Esophagus muscularis mucosa (tissue), 4 donors: ENCODE data around the gene SMAD1. TPM values are rescaled to one million over a fixed set of nuclear protein-coding genes. Genes with fewer than 3 reads are reported as not detected.

ENCODE experiments used
- DNase-seq: peaks from one replicate; pipeline ENCODE4 v3.0.0-alpha.2; 2017; ENCODE audit errors: extremely low spot score
- H3K27ac ChIP-seq, 4 donors: fragments of 200-600 bp; sonication (generic); replicated peaks in 1 of 4; 1 replicate in 3 of 4; 2 replicates in 1 of 4; pipeline ENCODE4 v1.5.1; 2016 to 2019; ENCODE audit warnings: mild to moderate bottlenecking in 1 of 4
- H3K27me3 ChIP-seq, 4 donors: fragments of 200-600 bp; sonication (generic); one replicate each; pipeline versions ENCODE4 v1.5.1 to v1.6.0; 2016 to 2019
- H3K36me3 ChIP-seq, 4 donors: fragments of 200-600 bp; sonication (generic); one replicate each; pipeline ENCODE4 v1.5.1; 2016 to 2019
- H3K4me1 ChIP-seq, 4 donors: fragments of 200-600 bp; sonication (generic); one replicate each; pipeline ENCODE4 v1.5.1; 2016 to 2019
- H3K4me3 ChIP-seq, 4 donors: fragments of 200-600 bp; sonication (generic); 1 replicate in 2 of 4; 2 replicates in 2 of 4; pipeline ENCODE4 v1.5.1; 2016 to 2019; ENCODE audit warnings: mild to moderate bottlenecking in 4 of 4, moderate library complexity in 1 of 4
- H3K9me3 ChIP-seq, 4 donors: fragments of 200-600 bp; sonication (generic); 1 replicate in 3 of 4; 2 replicates in 1 of 4; pipeline ENCODE4 v1.5.1; 2016 to 2019
- EP300 ChIP-seq: sonication (generic); formaldehyde crosslinking; IDR thresholded peaks from one replicate; pipeline ENCODE4 v1.6.1; 2017; ENCODE audit warnings: antibody characterized with exemption
- POLR2A ChIP-seq: fragments of 450-650 bp; IDR thresholded peaks from one replicate; pipeline ENCODE4 v1.6.1; 2017; ENCODE audit warnings: antibody characterized with exemption, moderate library complexity, mild to moderate bottlenecking, low read depth
- POLR2AphosphoS5 ChIP-seq, 2 donors: sonication (generic); formaldehyde crosslinking; IDR thresholded peaks; one replicate each; pipeline ENCODE4 v1.6.1; 2017; ENCODE audit warnings: antibody characterized with exemption in 2 of 2
- WGBS: methylation state at CpG from one replicate; pipeline ENCODE4 v1.1.5; 2018; 5-methylcytosine and 5-hydroxymethylcytosine counted together
- intact Hi-C: fragments of 100-400 bp; cut with DNase I; formaldehyde crosslinking; loops from one replicate; pipeline ENCODE4 v1.15.1; 2023
- total RNA-seq, 4 donors: library from RNA; depleted of rRNA; stranded (reverse); fragments of >200 nt; gene quantifications; one replicate each; pipeline versions ENCODE4 v1.1.0 to v1.2.1, GENCODE V29; 2016
- TF ChIP-seq, protein P1 (sequence below), 3 experiments: fragments of 200-600 bp in 2 of 3; fragments of 450-650 bp in 1 of 3; sonication (generic) in 2 of 3; IDR thresholded peaks; one replicate each; pipeline ENCODE4 v1.5.1; 2017 to 2019; ENCODE audit warnings: antibody characterized with exemption in 3 of 3, mild to moderate bottlenecking in 2 of 3, moderate library complexity in 1 of 3

SMAD1 gene
- total RNA-seq, 4 donors from 2014 or later: 19.5 to 34.3 (median 29.2) TPM

DNA sequence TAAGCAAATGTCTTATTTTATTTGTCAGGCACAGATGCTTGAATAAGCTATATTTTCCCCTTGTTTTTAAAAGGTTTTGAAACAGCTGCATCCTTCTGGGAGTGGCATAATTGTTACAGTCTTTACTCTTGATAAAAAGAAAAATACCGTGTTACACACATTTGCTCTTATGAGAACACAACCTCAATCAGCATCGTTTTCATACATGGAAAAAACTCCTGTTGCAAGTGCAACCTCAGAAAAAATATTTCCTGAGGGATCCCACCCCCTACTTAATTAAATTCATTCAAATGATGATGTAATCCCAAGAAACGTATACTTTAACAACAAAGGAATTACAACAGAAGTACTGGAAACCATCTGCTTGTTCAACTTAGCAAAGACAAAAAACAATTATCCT lies 58.6 kb downstream of the SMAD1 start:
- no peak overlapping the region for H3K4me3 ChIP-seq
- peaks cover 4 to 49% (median 29%) of the 10 kb centered on the region in 4 donors for H3K4me1 ChIP-seq
- no peak overlapping the region for H3K27ac ChIP-seq
- DNase-seq: no peak
- H3K9me3 ChIP-seq: no peaks in the 10 kb centered on the region
- no peaks in the 10 kb centered on the region for H3K27me3 ChIP-seq
- intact Hi-C loops: no loop called here
- H3K36me3 ChIP-seq: peaks cover 0 to 19% (median 7%) of the 10 kb centered on the region in 4 donors
- TF ChIP-seq POLR2A (no peak), EP300 (no peak), POLR2AphosphoS5 (IDR thresholded peaks at IDR 0.05) (no peak)
- TF ChIP-seq, protein P1, sequence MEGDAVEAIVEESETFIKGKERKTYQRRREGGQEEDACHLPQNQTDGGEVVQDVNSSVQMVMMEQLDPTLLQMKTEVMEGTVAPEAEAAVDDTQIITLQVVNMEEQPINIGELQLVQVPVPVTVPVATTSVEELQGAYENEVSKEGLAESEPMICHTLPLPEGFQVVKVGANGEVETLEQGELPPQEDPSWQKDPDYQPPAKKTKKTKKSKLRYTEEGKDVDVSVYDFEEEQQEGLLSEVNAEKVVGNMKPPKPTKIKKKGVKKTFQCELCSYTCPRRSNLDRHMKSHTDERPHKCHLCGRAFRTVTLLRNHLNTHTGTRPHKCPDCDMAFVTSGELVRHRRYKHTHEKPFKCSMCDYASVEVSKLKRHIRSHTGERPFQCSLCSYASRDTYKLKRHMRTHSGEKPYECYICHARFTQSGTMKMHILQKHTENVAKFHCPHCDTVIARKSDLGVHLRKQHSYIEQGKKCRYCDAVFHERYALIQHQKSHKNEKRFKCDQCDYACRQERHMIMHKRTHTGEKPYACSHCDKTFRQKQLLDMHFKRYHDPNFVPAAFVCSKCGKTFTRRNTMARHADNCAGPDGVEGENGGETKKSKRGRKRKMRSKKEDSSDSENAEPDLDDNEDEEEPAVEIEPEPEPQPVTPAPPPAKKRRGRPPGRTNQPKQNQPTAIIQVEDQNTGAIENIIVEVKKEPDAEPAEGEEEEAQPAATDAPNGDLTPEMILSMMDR (IDR thresholded peaks at IDR 0.05): no peak
- WGBS: 42% methylated on average over 3 of the region's 3 CpGs

DNA sequence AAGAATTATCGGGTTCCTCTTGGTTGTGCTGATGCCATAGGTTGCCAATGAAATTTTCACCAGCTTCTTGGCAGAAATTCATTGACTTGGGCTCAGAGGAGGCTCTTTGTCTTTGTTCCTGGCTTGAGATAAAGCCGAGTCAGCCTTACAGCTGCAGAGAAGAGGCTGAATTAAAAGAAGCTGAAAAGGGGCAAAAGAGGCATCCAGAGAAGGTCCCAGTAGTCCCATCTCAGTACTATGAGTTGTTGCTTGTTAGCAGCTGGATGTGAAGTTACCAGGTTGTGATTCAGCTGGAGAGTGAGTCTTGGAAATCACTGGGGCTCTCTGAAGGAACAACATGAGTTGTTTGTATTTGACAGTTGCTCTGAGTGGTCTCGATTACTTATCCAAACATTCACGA lies 59.7 kb downstream of the SMAD1 start:
- TF ChIP-seq POLR2A: no peak
- no peak for TF ChIP-seq EP300
- TF ChIP-seq, protein P1 (IDR thresholded peaks at IDR 0.05): no peak
- no peak for TF ChIP-seq POLR2AphosphoS5 (IDR thresholded peaks at IDR 0.05)

DNA sequence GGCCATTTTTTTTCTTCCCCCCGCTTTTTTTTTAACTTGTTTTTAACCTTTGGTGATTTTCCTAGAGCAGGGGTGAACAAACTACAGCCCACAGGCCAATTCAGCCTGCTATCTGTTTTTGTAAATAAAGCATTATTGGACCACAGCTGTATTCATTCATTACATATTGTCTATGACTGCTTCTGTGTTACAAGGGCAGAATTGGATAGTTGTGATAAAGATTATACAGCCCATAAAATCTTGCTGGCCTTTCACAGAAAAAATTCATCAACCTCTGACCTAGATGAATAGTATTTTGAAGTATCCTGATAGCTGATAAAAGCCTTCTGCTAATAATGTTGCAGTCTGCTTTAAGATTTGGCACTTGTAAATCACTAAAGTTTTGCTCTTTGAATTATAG lies 63.4 kb downstream of the SMAD1 start:
- no peaks in the 10 kb centered on the region for H3K27me3 ChIP-seq
- intact Hi-C loops: no loop called here
- TF ChIP-seq, protein P1 (IDR thresholded peaks at IDR 0.05): no peak
- TF ChIP-seq POLR2AphosphoS5 (IDR thresholded peaks at IDR 0.05): no peak
- no peak for TF ChIP-seq POLR2A
- no peak for TF ChIP-seq EP300
- no peak for DNase-seq
- no peaks in the 10 kb centered on the region for H3K9me3 ChIP-seq
- peaks cover 5 to 42% (median 32%) of the 10 kb centered on the region in 4 donors for H3K4me1 ChIP-seq
- peaks cover 0 to 25% (median 12%) of the 10 kb centered on the region in 4 donors for H3K36me3 ChIP-seq
- peak overlapping the region in 3 of 4 donors; percentile 0 to 20 (median 0) for H3K27ac ChIP-seq
- WGBS: 71% methylated on average over 1 of the region's 1 CpG
- H3K4me3 ChIP-seq: no peak overlapping the region

More for the DNA sequence above, 59.7 kb downstream of the SMAD1 start:
- 63% methylated on average over 4 of the region's 4 CpGs for WGBS
- Histone ChIP-seq H3K4me1 (peaks cover 5 to 60% (median 39%) of the 10 kb centered on the region in 4 donors), H3K27me3 (no peaks in the 10 kb centered on the region), H3K4me3 (no peak overlapping the region), H3K27ac (no peak overlapping the region), H3K36me3 (peaks cover 0 to 19% (median 7%) of the 10 kb centered on the region in 4 donors), H3K9me3 (no peaks in the 10 kb centered on the region)
- intact Hi-C loops: no loop called here
- DNase-seq: no peak

DNA sequence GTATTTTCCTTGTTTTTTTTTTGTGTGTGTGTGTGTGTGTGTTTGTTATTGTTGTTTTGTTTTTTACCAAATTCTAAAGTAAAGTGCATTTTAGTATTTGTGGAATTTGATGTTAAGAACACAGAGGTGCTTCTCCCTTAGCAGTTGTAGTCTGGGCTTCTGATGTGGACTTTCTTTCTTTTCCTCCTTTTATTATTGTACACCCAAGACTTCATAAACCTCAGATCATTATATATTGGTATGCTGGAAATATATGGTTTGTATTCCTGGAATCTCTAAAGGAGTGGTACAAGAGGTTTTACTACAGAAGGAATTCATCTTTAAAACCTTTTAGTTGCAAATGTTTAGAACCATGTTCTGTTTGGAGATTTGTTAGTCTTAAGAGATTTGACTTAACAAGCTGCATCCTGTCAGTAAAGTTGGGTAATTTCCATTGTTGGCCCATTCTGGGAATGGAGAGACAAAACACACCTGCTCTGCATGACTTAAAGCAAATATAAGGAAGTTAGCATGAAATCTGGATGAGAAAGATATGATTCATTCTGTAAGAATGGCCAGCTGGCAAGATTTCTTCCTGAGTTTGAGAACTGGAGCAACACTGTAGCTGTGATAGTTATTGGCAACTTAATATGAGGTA lies 64.0 kb downstream of the SMAD1 start:
- Histone ChIP-seq H3K27me3 (no peaks in the 10 kb centered on the region), H3K36me3 (peaks cover 0 to 24% (median 11%) of the 10 kb centered on the region in 4 donors), H3K9me3 (no peaks in the 10 kb centered on the region), H3K4me3 (no peak overlapping the region), H3K4me1 (peaks cover 5 to 45% (median 38%) of the 10 kb centered on the region in 4 donors), H3K27ac (peak overlapping the region in 3 of 4 donors; percentile 15 to 36 (median 20))
- no peak for DNase-seq
- intact Hi-C loops: no loop called here
- TF ChIP-seq EP300: no peak
- peak; percentile 30 to 78 for TF ChIP-seq POLR2AphosphoS5 (IDR thresholded peaks at IDR 0.05)

DNA sequence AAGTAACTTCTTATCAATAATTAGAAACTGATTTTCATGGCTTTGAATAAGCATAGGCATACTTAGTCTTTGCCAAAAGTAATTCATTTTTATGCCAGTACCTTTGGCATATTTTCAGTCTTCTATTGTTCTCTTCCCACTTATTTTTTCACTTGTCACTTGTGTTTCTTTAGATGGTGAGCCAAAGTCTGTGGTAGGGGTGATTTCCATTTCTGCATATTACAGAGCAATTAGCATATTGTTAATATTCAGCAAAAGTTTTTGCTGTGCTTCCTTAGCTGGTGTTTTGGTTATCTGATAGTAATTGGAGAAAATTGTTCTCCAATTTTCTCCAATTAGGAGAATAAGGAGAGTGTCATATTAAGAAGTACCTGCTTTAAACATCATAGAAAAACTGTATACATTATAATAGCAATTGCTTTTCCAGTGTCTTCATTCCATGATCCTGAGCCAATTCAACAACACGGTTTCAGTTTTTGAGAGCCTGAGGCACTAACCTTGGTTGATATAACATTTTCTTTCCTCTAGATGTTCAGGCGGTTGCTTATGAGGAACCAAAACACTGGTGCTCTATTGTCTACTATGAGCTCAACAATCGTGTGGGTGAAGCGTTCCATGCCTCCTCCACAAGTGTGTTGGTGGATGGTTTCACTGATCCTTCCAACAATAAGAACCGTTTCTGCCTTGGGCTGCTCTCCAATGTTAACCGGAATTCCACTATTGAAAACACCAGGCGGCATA lies 64.7 kb downstream of the SMAD1 start:
- DNase-seq: no peak
- intact Hi-C loops: no loop called here
- 62% methylated on average over 7 of the region's 7 CpGs for WGBS
- peaks cover 5 to 41% (median 40%) of the 10 kb centered on the region in 4 donors for H3K4me1 ChIP-seq
- H3K4me3 ChIP-seq: no peak overlapping the region
- peaks cover 0 to 24% (median 11%) of the 10 kb centered on the region in 4 donors for H3K36me3 ChIP-seq
- no peaks in the 10 kb centered on the region for H3K27me3 ChIP-seq
- H3K9me3 ChIP-seq: no peaks in the 10 kb centered on the region
- H3K27ac ChIP-seq: peak overlapping the region in 3 of 4 donors; percentile 1 to 36 (median 15)
- TF ChIP-seq POLR2AphosphoS5 (IDR thresholded peaks at IDR 0.05) (no peak), EP300 (no peak), POLR2A (no peak)
- TF ChIP-seq, protein P1 (IDR thresholded peaks at IDR 0.05): no peak
